Anterior cingulate cortex (tissue), 58 donors: Measurements from ENCODE around the gene RASAL1.
A peak's percentile ranks its signal among the peaks of the same experiment; 100 is the strongest.
"Not testable (repeated sequence)": the region's sequence is repeated elsewhere in the genome, so short reads cannot be mapped to it uniquely, and the experiment has no call there.

Source experiments
- DNase-seq, 58 donors: peaks; one replicate each; lab custom pipeline; 2025; lab: John Stamatoyannopoulos, UW

RASAL1 gene

GRCh38 chr12:113143959-113144358, 8.4 kb upstream of the RASAL1 start:
- no peak for DNase-seq

GRCh38 chr12:113142886-113143332, 7.3 kb upstream of the RASAL1 start:
- no peak for DNase-seq

- peak in 57 of 58 donors; percentile 15 to 93 (median 81) for DNase-seq
These were observed 6.8 kb upstream of the RASAL1 start for GRCh38 chr12:113142173-113142885.

GRCh38 chr12:113141716-113142115, 6.2 kb upstream of the RASAL1 start:
- not testable (repeated sequence) for DNase-seq

GRCh38 chr12:113140706-113141105, 5.1 kb upstream of the RASAL1 start:
- no peak for DNase-seq

- no peak for DNase-seq
These were observed 3.3 kb upstream of the RASAL1 start for GRCh38 chr12:113138826-113139225.

- DNase-seq, result no peak
These were observed 2.6 kb upstream of the RASAL1 start for GRCh38 chr12:113137861-113138783.

GRCh38 chr12:113136990-113137511, 1.5 kb upstream of the RASAL1 start:
- no peak for DNase-seq

GRCh38 chr12:113136128-113136989, 798 bp upstream of the RASAL1 start:
- DNase-seq, result peak in 47 of 58 donors; percentile 15 to 86 (median 64)

- DNase-seq, result no peak
These were observed 1.0 kb downstream of the RASAL1 start for GRCh38 chr12:113134521-113134951.

- DNase-seq, result no peak
These were observed 1.5 kb downstream of the RASAL1 start for GRCh38 chr12:113134071-113134470.

- DNase-seq, result peak in 1 of 58 donors; percentile 24
These were observed 1.9 kb downstream of the RASAL1 start for GRCh38 chr12:113133666-113134065.

- no peak for DNase-seq
These were observed 2.5 kb downstream of the RASAL1 start for GRCh38 chr12:113133036-113133435.

GRCh38 chr12:113131556-113131955, 4.0 kb downstream of the RASAL1 start:
- DNase-seq, result no peak

- DNase-seq, result peak in 53 of 58 donors; percentile 15 to 87 (median 69)
These were observed 5.0 kb downstream of the RASAL1 start for GRCh38 chr12:113130457-113131135.

GRCh38 chr12:113129664-113130456, 5.7 kb downstream of the RASAL1 start:
- no peak for DNase-seq

- DNase-seq, result no peak
These were observed 6.5 kb downstream of the RASAL1 start for GRCh38 chr12:113128802-113129663.

- no peak for DNase-seq
These were observed 7.8 kb downstream of the RASAL1 start for GRCh38 chr12:113127791-113128199.
